ENCODE measurements around the gene BUD13. TPM values are rescaled to one million over a fixed set of nuclear protein-coding genes. Genes with fewer than 3 reads are reported as not detected.

The BUD13 gene
- total and polyA plus RNA-seq, 11 donors, result 4.3 to 10.0 (median 7.1) TPM

DNA sequence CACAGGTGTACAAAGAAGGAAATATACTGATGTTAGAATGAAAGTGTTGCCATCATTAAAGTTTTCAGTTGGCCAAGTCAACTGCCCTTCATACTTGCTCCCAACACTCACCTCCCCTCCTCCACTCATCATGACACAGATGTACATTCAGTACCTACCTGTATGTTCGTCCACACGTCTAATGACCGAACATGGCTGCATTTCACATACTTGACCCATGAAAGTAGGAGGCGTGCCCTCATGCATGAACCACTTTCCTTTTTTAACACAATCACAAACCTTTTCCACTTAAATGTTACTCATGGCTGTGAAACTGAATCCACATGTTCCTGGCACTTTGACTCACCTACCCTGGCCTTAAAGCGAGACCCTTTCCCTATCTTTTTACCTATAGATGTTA is 3.2 kb upstream of the BUD13 start:
- no peaks in the 10 kb centered on the region for H3K27me3 ChIP-seq
- H3K27ac ChIP-seq, result no peak overlapping the region
- WGBS, 4 donors, result 84 to 96% (median 87%) methylated on average over 5 of the region's 5 CpGs
- intact Hi-C loops (cut with DNase I), result no loop called here
- peaks cover 0 to 53% (median 39%) of the 10 kb centered on the region in 9 donors for H3K36me3 ChIP-seq
- ATAC-seq (no peak), DNase-seq (no peak)
- H3K4me1 ChIP-seq, result peaks cover 8 to 24% (median 18%) of the 10 kb centered on the region in 12 donors
- no peak for TF ChIP-seq POLR2A (IDR thresholded peaks at IDR 0.05)
- TF ChIP-seq, protein P1, sequence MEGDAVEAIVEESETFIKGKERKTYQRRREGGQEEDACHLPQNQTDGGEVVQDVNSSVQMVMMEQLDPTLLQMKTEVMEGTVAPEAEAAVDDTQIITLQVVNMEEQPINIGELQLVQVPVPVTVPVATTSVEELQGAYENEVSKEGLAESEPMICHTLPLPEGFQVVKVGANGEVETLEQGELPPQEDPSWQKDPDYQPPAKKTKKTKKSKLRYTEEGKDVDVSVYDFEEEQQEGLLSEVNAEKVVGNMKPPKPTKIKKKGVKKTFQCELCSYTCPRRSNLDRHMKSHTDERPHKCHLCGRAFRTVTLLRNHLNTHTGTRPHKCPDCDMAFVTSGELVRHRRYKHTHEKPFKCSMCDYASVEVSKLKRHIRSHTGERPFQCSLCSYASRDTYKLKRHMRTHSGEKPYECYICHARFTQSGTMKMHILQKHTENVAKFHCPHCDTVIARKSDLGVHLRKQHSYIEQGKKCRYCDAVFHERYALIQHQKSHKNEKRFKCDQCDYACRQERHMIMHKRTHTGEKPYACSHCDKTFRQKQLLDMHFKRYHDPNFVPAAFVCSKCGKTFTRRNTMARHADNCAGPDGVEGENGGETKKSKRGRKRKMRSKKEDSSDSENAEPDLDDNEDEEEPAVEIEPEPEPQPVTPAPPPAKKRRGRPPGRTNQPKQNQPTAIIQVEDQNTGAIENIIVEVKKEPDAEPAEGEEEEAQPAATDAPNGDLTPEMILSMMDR (IDR thresholded peaks at IDR 0.05), result no peak
- no peak overlapping the region for H3K4me3 ChIP-seq
- H3K9me3 ChIP-seq, result no peaks in the 10 kb centered on the region

DNA sequence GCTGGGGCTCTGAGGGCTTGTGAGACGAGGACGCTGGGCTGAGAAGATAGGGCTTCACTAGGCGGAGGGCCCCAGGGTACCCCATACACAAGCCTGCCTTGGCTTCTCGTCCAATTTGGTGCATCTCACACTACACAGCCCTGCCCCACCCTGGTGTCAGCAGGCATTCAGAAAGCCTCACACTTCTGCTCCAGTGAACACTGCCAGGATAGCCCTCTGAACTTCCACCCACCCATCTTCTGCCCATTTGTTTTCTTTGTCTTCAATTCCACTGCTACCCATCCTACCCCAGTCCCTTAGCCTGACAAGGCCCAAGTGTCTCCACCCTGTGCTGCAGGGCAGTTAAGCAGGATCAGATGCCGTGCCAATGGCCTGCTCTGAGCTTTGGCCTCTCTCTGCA is 1.9 kb upstream of the BUD13 start:
- TF ChIP-seq, protein P1 (IDR thresholded peaks at IDR 0.05), result no peak
- TF ChIP-seq POLR2A (IDR thresholded peaks at IDR 0.05), result no peak

DNA sequence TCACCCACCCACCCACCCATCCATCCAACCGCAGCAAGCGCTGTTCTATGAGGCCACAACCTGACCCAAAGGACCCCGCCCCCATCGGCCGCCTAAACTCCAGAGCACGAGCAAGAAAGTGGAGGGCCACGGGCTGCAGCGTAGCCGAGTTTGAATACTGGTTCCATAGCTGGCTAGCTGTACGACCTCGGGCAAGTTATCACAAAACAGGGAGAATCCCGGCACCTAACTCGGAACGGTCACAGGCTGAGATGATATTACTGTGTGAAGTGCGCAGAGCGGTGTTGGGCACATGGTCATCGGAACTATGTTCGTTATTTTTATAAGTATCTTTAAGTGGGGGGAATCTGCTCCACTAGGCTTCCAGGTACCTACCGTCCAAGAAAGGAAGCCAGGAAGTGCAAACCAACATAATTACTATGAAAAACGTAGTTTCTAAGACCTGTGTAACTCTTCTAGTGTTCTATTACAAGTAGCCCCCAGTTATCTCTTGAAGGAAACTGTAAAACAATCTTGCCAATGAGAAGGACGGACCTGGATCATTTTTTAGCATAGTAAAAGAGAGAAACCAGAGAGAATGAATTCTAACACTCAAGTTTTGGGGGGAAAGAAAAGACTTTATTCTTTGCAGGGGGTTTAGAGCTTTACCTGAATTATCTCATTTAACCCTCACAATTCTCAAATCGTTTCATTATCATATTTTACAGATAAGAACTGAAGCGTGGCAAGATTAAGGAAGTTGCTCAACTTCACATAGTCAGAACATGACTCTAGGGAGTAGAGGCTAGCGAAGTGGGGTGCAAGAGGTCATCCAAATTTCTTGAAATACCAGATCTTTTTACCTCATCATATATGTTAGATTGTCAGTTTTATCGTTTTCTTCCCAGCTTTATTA is 663 bp upstream of the BUD13 start:
- Histone ChIP-seq H3K4me1 (peaks cover 8 to 40% (median 21%) of the 10 kb centered on the region in 12 donors), H3K9me3 (no peaks in the 10 kb centered on the region), H3K4me3 (peak overlapping the region; percentile 64 to 99 (median 83)), H3K36me3 (peaks cover 0 to 42% (median 29%) of the 10 kb centered on the region in 9 donors), H3K27ac (peak overlapping the region in 11 of 12 donors; percentile 84 to 97 (median 91)), H3K27me3 (no peaks in the 10 kb centered on the region)
- TF ChIP-seq POLR2A (IDR thresholded peaks at IDR 0.05), result no peak
- TF ChIP-seq, protein P1 (IDR thresholded peaks at IDR 0.05), result no peak
- no peak for DNase-seq
- WGBS, 4 donors, result 6 to 15% (median 8%) methylated on average over 11 to 25 of the region's 25 CpGs
- intact Hi-C loops (cut with DNase I), result no loop called here
- peak; percentile 24 to 74 (median 58) for ATAC-seq

More for the DNA sequence above, 1.9 kb upstream of the BUD13 start:
- no peak overlapping the region for H3K4me3 ChIP-seq
- ATAC-seq (no peak), DNase-seq (no peak)
- H3K4me1 ChIP-seq, result peaks cover 8 to 34% (median 21%) of the 10 kb centered on the region in 12 donors
- intact Hi-C loops (cut with DNase I), result no loop called here
- 83 to 94% (median 90%) methylated on average over 5 of the region's 5 CpGs for WGBS, 4 donors
- peaks cover 0 to 42% (median 29%) of the 10 kb centered on the region in 9 donors for H3K36me3 ChIP-seq
- no peak overlapping the region for H3K27ac ChIP-seq
- H3K9me3 ChIP-seq, result no peaks in the 10 kb centered on the region
- no peaks in the 10 kb centered on the region for H3K27me3 ChIP-seq

DNA sequence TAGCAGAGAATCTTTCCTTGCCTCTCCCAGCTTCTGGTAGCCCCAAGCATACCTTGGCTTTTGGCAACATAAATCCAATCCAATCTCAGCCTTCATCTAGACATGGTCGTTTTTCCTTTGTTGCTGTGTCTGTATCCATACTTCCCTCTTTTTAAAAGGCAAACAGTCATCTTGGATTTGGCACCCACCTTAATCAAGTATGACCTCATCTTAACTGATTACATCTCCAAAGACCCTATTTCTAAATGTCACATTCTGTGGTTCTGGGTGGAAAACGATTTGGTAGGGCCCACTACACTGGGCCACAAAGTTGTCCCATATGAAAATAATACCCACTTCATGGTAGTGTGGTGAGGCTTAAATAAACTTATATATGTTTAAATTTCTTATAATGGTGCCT is 852 bp downstream of the BUD13 start:
- H3K4me3 ChIP-seq, result peak overlapping the region; percentile 64 to 99 (median 83)
- DNase-seq (no peak), ATAC-seq (no peak)
- peak overlapping the region in 10 of 12 donors; percentile 84 to 97 (median 92) for H3K27ac ChIP-seq
- WGBS, 4 donors, result 9 to 11% (median 10%) methylated on average over 2 of the region's 2 CpGs
- peaks cover 8 to 40% (median 21%) of the 10 kb centered on the region in 12 donors for H3K4me1 ChIP-seq
- no peak for TF ChIP-seq POLR2A (IDR thresholded peaks at IDR 0.05)
- intact Hi-C loops (cut with DNase I), result no loop called here
- H3K36me3 ChIP-seq, result peaks cover 0 to 41% (median 23%) of the 10 kb centered on the region in 9 donors
- no peaks in the 10 kb centered on the region for H3K9me3 ChIP-seq
- H3K27me3 ChIP-seq, result no peaks in the 10 kb centered on the region

Data from heart left ventricle (tissue), 16 donors.